Ovary (tissue), 9 donors: ENCODE results near the gene RAD50. TPM values are rescaled to one million over a fixed set of nuclear protein-coding genes. Genes with fewer than 3 reads are reported as not detected.

Experiments
- DNase-seq, 5 donors: peaks; one replicate each; pipeline ENCODE4 v3.0.0-alpha.2; 2019 to 2020
- H3K27ac ChIP-seq, 2 donors: fragments of 200-600 bp; one replicate each; pipeline versions ENCODE4 v1.5.1 to v1.8.0; 2019 to 2022
- H3K27me3 ChIP-seq: fragments of 200-600 bp; one replicate; pipeline ENCODE4 v1.8.0; 2022
- H3K36me3 ChIP-seq: fragments of 200-600 bp; sonication (generic); one replicate; pipeline ENCODE4 v1.5.1; 2019
- H3K4me1 ChIP-seq: one replicate; pipeline ENCODE4 v1.8.1; 2013; ENCODE audit warnings: mild to moderate bottlenecking, moderate library complexity; ENCODE audit not compliant: insufficient read depth
- H3K4me3 ChIP-seq: fragments of 200-600 bp; sonication (generic); one replicate; pipeline ENCODE4 v1.5.1; 2017
- H3K9me3 ChIP-seq, 2 donors: fragments of 200-600 bp in 1 of 2; sonication (generic) in 1 of 2; one replicate each; pipeline versions ENCODE4 v1.5.1 to v1.8.1; 2013 to 2019; ENCODE audit warnings: mild to moderate bottlenecking in 1 of 2, moderate library complexity in 1 of 2
- EP300 ChIP-seq: sonication (generic); formaldehyde crosslinking; IDR thresholded peaks from one replicate; pipeline ENCODE4 v1.6.1; 2017; ENCODE audit warnings: antibody characterized with exemption
- POLR2A ChIP-seq: fragments of 450-650 bp; IDR thresholded peaks from one replicate; pipeline ENCODE4 v1.6.1; 2017; ENCODE audit warnings: antibody characterized with exemption, mild to moderate bottlenecking, moderate library complexity
- whole genome bisulfite sequencing, 3 donors: extraction: QIAGEN DNeasy Blood & Tissue Kit in 1 of 3; methylation state at CpG; one replicate each; pipeline versions ENCODE4 v1.1.5 to v1.1.7; 2013 to 2017; 5-methylcytosine and 5-hydroxymethylcytosine counted together
- intact Hi-C, 4 donors: fragments of 100-400 bp; cut with DNase I; formaldehyde crosslinking; loops; one replicate each; pipeline versions ENCODE4 v1.11.0 to v1.15.1; 2022 to 2023
- polyA plus RNA-seq, 2 donors: library from polyadenylated mRNA; stranded (reverse); fragments of 200-250 nt in 1 of 2; fragments of 350-450 nt in 1 of 2; fragmentation: Illumina TruSeq in 1 of 2; extraction: RNeasy Lipid Tissue Mini Kit (QIAGEN cat#74804) in 1 of 2; gene quantifications; one replicate each; pipeline ENCODE4 v1.2.3, GENCODE V29; 2013 to 2014
- total RNA-seq, 7 donors: library from RNA; depleted of rRNA in 2 of 7; stranded (reverse); fragments of >200 nt in 2 of 7; fragmentation: NEBNext Ultra II Directional in 3 of 7; extraction: Animal tissue kit (Norgen Biotek cat#: 25700) in 3 of 7; gene quantifications; one replicate each; pipeline versions ENCODE4 v1.1.0 to v1.2.4, GENCODE V29; 2016 to 2023
- TF ChIP-seq, protein P1 (sequence below), 3 donors: fragments of 450-650 bp in 2 of 3; fragments of 200-600 bp in 1 of 3; IDR thresholded peaks; one replicate each; pipeline versions ENCODE4 v1.5.1 to v1.8.0; 2016 to 2022; ENCODE audit warnings: antibody characterized with exemption in 3 of 3, mild to moderate bottlenecking in 1 of 3
- donor health status: DM: no; HTN: no; CAD: no; lungs with moderate emphysema.
- donor health status: DM: no; HTN: no; CAD: no.
- donor health status: Bipolar disorder and iron deficiency.
- donor health status: DM: yes; HTN: yes; CAD: no.
- donor health status: DM: no; HTN: no; CAD: no.
- donor health status: DM: yes; HTN: yes; CAD: no.

The RAD50 gene
- total and polyA plus RNA-seq, 9 donors = 9.4 to 41.5 (median 28.1) TPM

DNA sequence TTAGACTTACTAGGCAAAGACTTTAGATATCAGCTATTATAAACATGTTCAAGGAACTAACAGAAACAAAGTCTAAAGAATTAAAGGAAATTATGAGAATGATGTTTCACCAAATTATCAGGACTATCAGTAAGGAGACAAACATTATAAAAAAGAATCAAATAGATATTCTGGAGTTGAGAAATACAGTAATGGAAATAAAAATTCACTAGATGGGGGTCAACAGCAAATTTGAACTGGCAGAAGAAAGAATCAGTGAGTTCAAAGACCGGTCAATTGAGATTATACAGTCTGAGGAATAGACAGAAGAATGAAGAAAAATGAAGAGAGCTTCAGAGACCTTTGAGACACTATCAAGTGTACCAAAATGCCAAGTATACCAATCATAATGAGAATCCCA is 91.6 kb downstream of the RAD50 start:
- Histone ChIP-seq H3K4me1 (no peaks in the 10 kb centered on the region), H3K27me3 (no peaks in the 10 kb centered on the region), H3K27ac (no peak overlapping the region), H3K9me3 (no peaks in the 10 kb centered on the region), H3K4me3 (no peak overlapping the region), H3K36me3 (no peaks in the 10 kb centered on the region)
- WGBS, 3 donors = 95 to 100% (median 95%) methylated on average over 1 of the region's 1 CpG
- TF ChIP-seq EP300 (no peak), POLR2A (no peak)
- TF ChIP-seq, protein P1, sequence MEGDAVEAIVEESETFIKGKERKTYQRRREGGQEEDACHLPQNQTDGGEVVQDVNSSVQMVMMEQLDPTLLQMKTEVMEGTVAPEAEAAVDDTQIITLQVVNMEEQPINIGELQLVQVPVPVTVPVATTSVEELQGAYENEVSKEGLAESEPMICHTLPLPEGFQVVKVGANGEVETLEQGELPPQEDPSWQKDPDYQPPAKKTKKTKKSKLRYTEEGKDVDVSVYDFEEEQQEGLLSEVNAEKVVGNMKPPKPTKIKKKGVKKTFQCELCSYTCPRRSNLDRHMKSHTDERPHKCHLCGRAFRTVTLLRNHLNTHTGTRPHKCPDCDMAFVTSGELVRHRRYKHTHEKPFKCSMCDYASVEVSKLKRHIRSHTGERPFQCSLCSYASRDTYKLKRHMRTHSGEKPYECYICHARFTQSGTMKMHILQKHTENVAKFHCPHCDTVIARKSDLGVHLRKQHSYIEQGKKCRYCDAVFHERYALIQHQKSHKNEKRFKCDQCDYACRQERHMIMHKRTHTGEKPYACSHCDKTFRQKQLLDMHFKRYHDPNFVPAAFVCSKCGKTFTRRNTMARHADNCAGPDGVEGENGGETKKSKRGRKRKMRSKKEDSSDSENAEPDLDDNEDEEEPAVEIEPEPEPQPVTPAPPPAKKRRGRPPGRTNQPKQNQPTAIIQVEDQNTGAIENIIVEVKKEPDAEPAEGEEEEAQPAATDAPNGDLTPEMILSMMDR (IDR thresholded peaks at IDR 0.05) = no peak
- DNase-seq = no peak
- intact Hi-C loops = no loop called here

DNA sequence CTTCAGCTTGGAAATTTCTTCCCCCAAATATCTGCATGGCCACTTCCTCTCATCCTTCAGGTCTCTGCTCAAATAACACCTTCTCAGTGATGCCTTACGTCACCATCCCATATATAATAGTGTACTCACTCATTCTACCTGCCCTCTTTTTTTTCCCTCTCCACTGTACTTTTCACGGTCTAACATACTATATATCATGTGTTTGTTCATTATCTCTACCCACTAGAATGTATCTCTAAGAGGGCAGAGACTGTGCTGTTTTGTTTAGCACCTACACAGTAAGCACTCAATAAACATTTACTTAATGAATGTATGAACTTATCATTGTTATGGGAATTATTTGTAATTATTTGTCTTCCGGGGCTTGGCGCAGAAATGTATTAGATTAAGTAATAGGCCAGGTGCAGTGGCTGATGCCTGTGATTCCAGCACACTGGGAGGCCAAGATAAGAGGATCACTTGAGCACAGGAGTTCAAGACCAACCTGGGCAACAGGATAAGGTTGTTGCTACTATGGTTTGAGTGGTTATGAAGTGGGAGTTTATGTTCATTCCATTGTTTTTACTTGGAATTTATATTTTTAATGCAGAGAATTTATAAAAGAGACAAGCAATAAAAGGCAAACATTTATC is 95.2 kb downstream of the RAD50 start:
- TF ChIP-seq POLR2A (no peak), EP300 (no peak)
- TF ChIP-seq, protein P1 (IDR thresholded peaks at IDR 0.05) = no peak
- DNase-seq = no peak
- H3K27me3 ChIP-seq = no peaks in the 10 kb centered on the region

DNA sequence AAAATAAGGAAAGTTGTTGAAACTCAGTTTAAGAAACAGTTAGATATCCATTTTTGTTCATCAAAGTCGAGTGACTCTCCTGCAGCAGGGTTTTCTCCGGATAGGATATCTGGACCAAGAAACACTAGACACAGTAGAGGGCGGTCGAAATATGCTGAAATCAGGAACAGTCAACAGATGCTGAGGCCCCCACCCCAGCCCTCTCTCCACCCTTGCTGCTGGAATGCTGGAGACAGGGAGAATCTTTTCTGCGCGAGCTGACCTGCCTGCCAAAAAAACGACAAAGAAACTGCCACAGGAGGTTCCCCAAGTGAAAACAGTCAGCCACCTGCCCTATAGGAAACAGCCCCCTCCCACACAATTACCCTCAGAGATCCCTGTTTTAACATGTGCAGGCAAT is 96.9 kb downstream of the RAD50 start:
- 2 to 14% (median 3%) methylated on average over 7 of the region's 7 CpGs for WGBS, 3 donors
- Histone ChIP-seq H3K27me3 (no peaks in the 10 kb centered on the region), H3K4me3 (no peak overlapping the region), H3K27ac (no peak overlapping the region), H3K36me3 (no peaks in the 10 kb centered on the region), H3K9me3 (no peaks in the 10 kb centered on the region), H3K4me1 (peaks cover 4% of the 10 kb centered on the region)
- DNase-seq = no peak
- TF ChIP-seq EP300 = no peak
- TF ChIP-seq, protein P1 (IDR thresholded peaks at IDR 0.05) = no peak
- no peak for TF ChIP-seq POLR2A
- intact Hi-C loops = no loop called here

More for the DNA sequence above, 95.2 kb downstream of the RAD50 start:
- intact Hi-C loops = no loop called here
- Histone ChIP-seq H3K4me3 (no peak overlapping the region), H3K4me1 (peaks cover 4% of the 10 kb centered on the region), H3K27ac (no peak overlapping the region), H3K36me3 (no peaks in the 10 kb centered on the region), H3K9me3 (no peaks in the 10 kb centered on the region)
- WGBS, 3 donors = 57 to 77% (median 68%) methylated on average over 4 of the region's 4 CpGs

DNA sequence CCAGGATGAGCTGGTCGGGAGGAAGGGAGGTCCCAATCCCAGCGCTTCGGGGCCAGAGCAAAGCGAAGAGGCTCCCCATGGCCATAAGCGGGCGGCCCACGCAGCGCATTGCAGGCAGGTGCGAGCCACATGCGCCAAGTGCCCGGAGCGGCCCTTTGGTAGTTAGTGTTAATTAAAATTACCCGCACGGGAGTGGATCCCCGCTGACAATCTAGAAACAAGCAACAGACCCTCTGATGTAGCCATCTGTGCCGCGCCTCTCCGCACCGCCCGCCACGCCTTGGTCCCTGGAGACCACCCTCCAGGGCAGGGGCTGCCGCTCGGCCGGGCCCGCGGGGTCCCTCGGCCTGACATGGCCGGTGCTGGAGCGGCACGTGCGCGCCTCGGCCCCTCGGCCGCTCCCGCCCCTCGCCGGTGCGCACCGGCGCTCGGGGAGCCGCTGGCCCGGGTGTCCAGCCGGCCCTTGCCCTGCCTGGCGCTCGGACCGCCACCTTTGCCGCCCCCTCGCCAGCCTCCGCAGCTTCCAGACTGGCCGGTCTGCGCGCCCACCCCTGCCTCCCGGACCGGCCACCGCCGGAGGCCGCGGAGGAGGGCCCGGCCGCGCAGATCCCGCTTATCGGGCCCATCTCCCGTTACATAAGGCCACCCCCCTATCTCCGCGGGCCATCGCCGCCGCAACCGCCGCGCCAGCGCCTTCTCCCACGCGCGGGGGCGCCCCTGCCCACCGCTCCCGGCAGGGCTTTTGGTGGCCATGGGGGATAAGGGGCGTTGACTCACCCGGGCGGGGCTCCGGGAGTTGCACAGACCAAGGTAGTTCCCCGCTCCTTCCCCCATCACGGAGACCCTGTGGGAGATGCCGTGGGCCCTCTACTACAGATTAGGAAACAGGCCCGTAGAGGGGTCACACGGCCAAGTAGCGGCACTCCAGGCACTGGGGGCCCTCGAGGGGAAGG is 99.3 kb downstream of the RAD50 start:
- no peaks in the 10 kb centered on the region for H3K36me3 ChIP-seq
- no peak for DNase-seq
- H3K27me3 ChIP-seq = no peaks in the 10 kb centered on the region
- intact Hi-C loops = no loop called here
- H3K4me1 ChIP-seq = peaks cover 4% of the 10 kb centered on the region
- H3K27ac ChIP-seq = no peak overlapping the region
- H3K9me3 ChIP-seq = no peaks in the 10 kb centered on the region
- 1 to 7% (median 3%) methylated on average over 34 to 92 of the region's 92 CpGs for WGBS, 3 donors
- TF ChIP-seq EP300 (no peak), POLR2A (no peak)
- TF ChIP-seq, protein P1 (IDR thresholded peaks at IDR 0.05) = no peak
- H3K4me3 ChIP-seq = peak overlapping the region; percentile 19
